ENCODE results near the gene TBX18.

DNA sequence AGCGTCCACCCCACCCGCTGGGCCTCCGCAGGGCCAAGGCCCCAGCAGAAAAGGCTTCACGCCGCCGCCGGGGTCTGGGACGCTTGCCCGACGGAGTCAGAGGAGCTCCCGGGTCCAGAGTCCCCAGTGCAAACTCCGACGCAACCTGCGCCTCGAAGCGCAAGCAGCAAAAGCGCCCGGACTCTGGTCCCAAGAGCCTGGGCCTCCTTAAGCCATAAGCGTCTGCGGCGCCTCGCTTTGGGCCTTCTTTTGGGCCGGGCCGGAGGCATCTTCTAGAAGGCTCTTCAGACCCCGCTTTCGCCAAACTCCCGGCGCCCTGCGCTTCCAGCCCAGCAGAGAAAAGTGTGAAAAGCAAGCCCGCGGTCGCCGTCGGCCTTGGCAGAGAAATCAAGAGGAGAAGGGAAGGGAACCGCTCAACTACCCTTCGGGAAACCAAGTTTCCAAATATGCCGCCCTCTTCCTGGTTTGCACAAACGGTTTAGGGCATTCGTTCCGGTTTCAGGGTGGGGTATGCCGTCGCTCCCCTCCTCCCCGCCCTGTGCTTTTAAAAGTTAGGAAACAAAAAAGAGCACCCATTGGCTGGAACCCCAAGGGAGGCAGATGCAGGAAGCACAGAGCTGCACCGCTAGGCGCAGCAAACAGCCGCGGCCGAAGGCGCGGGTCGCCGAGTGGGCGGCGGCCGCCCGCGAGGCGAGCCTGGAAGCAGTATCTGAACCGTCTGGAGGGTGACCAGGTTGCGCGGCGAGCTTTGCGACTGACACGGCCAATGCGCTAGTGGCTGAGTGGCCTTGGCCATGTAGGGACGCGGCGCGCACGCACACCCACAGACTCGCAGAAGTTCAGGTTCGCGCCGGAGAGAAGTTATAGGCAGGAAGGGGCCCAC lies 1.2 kb downstream of the TBX18 start:
- no peak for TF ChIP-seq CTCF (IDR thresholded peaks at IDR 0.05)
- no peak for TF ChIP-seq POLR2A (IDR thresholded peaks at IDR 0.05)

Measured in uterus (tissue), 2 donors.